GM11168 (cell line): ENCODE data around the gene HOXC9.

Experiments
- in situ Hi-C: fragments of 300-500 bp; cut with MboI; formaldehyde crosslinking; loops from one replicate; pipeline ENCODE4 v1.12.0; 2022; ENCODE audit warnings: low sequenced_read_pairs; ENCODE audit not compliant: unreplicated experiment

The HOXC9 gene

DNA sequence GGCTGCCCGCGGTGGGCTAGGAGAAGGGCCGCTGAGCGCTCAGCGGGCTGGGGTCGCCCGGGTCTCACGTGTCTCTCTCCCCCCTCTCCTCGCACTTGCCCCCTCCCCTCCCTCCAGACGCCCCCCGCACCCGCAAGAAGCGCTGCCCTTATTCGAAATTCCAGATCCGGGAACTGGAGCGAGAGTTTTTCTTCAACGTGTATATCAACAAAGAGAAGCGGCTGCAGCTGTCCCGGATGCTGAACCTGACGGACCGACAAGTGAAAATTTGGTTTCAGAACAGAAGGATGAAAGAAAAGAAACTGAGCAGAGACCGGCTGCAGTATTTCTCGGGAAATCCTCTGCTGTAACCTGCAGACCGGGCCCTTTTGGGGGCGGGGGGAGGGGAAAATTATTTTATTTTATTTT, 24.9 kb upstream of the HOXC9 start:
- in situ Hi-C loops = no loop called here

DNA sequence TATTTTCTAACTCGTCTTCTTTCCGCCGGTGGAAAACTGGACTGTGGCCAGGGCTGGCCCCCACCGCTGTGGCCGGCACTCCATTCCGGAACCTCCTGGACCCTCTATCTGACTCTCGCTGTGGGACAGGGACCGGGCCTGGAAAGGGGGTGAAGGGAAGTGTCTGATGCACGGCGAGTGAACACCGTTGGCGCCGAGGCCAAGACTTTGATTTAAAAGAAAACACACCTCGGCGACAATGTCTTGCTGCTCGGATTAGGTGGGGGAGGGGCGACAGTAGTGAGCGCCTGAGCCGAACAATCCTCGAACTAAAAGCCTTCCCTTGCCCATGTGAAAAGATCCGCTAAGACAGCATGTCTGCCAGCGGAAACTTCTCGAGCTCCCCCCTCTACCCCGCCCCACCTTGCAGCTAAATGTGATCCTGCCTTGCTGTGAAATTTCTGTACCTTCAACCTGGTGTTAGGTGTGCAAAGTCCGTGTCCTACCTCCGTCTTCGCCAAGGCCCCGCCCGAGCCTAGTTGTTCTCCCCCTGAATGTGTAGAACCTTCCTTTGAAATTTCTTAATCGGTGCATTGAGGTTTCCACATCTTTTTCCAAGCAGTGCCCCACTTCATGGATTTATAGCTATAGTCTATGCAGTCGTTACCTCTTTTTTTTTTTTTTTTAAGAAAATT, 24.3 kb upstream of the HOXC9 start:
- in situ Hi-C loops = no loop called here

DNA sequence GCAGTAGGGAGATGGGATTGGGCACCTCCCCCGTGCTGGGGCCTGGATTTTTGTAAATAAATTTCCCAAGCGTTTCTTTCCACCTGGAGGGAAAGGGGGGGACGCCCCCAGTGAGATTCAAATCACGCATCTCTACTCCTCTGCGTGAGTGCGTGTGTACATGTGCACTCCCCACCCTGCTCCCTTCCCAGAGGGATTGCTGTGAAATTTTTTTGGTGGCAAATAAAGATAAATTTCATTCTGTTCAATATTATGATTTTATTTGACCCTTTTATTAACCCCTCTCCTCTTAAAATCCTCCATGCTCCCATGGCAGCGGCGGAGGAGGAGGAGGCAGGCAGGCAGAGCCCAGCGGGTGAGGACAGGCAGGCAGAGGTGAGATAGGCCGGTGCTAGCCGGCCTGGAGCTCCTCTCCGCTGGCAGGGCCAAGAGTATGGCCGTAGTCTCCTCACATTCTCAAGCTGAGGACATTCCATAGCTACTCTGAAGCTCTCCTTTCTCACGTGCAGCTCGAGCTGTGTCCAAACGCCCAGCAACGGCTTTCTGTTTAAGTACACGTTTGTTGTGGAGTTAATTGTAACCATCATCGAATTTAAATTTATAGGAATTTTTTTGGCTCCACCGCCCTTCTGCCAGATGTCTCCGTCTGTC, 23.7 kb upstream of the HOXC9 start:
- in situ Hi-C loops = no loop called here

DNA sequence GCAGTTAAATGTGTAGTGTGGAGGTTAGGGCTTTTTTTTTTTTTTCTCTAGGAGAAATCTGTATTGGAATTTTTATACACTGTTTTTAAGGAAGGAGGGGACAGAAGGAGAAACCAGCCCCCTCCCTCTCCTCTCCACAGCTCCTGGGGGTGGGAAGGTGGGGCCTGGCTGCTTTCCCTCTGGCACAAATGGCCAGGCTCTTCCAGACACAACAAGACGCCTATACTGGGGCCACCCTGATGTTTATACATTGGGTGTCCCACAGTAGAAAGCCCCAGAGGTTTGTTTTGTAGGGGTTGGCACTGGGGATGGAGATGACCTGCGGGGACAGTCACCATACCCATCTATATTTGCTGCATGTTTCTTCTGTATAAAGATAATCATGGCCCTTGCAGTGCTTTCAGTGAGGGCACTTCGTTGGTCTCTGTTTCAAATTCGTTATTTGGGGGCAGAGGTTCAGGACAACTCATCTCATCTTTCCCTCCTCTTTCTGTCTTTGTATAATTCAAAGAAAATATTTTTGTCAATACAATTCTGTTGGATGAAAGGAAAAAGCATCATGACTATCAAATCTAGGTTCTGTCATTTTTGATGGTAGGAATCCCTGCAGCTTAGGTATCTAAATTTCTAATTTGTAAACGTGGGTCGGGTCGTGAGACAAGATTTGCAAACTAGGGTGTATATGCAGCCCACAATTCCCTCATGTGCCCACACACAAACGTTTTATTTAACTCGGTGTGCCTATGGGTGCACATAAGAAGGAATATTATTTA, 23.0 kb upstream of the HOXC9 start:
- in situ Hi-C loops = no loop called here

DNA sequence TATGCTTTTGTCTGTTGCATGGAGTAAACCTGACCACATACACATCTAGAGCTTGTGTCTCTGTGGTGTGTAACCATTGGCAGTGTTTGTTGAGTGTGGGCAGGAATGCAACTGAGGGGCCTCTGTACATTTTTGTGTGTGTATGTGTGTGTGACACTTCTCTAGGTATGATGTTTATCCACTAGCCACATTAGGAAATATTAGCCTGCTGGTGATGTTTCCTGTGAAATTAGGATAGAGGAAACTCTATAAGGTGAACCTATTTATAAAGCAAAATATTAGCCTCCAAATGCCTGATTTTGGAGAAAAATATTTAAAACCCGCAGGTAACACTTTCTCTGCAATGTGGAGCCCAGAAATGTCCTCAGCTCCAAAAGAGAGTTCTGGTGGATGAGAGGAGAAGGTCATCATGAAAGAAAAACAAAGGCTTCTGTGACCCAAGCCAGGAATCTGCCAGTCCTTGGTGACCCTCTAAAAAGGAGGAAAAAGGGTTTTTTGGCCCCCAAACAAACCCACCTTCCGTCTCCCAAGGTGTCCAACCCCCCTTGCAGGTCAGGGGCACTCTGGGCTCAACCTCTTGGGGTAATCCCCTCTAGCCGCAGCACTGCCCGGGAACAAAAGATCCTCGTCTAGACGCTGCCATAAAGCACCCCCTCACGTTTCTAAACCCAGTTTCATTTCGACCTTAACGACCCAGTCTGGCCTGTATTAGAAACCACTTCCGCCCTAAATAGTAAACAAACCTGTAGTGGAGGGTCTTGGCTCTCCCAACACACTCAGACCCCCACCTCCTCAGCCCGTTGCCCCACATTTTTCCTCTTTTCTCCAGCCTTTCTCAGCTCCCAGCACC, 22.1 kb upstream of the HOXC9 start:
- in situ Hi-C loops = no loop called here

DNA sequence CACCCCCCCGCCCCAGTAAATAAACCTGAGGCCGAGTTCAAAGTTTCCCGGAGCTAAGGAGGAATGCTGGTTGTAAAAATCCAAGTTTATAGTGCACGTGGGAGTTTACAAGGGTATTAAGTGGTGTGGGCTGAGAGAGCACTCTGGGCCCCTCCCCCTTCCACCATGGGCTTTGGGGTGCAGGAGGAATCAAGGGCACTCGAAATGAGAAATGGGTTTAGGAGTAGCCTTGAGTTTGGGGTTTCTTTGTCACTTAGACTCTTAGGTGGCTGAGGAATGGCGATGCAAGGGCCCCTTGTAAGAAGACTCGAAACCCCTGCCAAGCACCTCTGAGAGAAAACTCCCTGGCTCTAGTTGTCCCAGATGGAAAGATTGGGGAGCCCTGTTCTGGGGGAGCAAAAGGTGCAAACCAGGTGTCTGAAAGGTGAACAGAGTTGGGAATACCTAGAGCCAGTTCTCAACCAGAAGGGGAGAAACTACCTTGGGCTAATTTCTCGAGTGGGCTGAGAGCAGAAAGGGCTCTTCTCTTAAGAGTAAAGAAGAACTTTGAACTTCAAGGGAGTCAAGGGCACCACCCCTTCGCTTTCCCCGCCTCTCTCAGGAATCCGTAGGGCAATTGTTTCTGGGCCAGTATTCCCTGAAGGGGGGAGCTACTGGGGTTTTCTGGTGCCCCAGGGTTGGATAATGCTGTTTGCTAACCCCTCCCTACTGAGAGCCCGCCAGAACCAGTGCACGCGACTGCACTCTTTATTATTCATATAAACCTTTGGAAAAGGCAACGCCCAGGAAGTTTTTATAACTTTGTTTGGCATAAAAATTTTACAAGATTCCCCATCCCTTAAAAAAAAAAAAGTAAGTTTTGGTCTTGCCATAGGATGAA, 21.2 kb upstream of the HOXC9 start:
- in situ Hi-C loops = no loop called here

DNA sequence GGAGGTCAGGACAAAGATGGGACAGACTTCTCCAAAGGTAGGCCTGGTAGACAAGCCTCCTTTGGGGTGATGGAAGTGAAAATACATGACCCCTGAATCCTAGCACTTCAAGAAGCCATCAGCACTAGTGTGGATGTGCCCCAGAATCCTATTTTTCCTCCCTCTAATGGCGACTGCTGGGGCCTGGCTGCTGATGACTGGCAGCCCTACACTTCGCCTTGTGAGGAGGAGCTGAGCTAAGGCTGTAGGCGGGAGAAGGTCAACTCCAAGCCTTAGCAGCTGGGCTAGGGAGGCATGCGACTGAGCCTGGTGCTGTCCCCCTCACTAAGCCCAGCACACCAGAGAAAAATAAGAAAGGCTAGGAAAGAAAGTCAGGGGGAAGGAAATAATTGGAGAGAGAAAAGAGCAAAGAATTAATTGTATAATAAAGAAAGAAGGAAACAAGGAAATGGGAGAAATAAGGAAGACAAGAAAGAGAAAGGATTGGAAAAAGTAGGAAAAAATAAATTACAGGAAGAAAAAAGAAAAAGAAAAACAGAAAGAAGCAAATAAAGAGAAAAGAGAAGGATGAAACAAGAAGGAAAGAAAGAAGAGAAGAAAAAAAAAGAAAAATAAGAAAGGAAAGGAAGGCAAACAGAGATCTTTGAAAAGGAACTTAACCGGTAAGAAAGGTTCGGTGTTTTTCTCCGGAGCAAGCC, 19.7 kb upstream of the HOXC9 start:
- in situ Hi-C loops = no loop called here

DNA sequence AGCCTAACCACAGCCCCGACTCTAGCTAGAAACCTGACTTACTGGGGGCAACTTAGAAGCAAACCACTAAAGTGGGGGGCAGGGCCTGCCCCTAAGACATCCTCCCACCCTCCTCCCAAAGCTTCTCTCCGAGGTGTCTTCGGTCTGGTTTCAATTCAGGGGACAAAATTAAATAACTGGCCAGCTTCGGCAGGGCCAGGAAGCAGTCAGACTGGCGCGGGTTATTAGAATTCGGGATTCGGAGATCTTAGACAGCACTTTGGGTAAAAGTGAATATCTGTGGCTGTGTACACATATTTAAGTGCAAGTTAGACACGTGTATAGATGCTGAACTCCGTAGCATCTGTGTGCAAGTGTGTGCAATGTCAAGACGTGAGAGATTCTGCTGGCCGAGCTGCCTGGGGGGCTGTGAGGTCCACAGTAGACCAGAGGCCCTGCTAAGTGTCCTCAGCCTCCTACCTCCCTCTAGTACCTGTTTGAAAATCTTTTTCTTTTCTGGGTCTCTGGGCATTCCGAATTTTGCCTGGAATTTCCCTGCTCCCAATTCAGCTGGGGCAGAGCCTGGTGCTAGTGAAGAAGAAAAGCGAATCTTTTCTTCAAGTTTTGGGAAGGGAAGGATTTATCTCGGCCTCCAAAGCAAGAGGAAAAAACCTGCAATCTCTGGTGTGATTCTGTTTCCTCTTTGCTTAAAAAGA, 19.0 kb upstream of the HOXC9 start:
- in situ Hi-C loops = no loop called here

DNA sequence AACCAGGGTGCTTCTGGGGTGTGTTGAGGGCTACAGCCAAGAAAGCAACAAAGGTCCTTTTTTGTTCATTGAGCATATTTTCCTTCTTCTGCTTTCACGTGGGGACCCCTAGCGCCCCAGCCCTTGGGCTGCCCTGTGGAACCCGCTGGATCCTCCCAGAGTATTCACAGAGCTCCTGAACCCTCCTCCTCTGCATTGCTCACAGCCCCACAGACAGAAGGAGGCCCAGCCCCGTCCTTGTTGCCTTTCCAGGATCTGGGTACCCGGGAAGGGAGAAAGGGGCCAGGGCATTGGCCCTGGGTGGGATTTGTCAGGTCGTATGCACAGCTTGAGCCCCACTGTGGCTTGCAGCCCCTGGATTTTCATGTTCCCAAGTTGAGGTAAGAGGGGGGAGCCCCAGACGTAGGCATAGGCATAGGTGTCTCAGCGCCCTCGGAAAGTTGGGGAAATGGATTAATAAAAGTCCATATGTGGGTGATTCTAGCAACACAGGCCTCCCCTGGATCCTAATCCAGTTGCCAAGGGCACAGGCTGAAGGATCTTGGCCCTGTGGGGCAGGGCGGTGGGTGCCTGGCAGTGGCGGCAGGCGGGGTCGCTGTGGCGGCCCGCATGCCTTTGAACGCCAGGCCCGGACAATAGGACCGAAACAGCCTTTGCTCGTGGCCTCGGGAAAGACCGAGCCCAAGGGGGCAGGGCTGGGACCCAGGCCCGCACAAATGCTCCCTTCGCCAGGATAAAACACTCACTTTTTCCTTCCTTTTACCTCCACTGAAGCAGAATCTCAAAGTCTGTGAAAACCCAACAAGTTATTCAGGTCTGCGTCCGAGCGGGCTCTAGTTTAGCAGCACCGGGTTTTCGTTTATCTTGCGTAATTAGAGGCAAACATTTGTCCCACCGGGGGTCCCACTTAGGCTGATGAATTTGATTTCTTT, 18.1 kb upstream of the HOXC9 start:
- in situ Hi-C loops = no loop called here

DNA sequence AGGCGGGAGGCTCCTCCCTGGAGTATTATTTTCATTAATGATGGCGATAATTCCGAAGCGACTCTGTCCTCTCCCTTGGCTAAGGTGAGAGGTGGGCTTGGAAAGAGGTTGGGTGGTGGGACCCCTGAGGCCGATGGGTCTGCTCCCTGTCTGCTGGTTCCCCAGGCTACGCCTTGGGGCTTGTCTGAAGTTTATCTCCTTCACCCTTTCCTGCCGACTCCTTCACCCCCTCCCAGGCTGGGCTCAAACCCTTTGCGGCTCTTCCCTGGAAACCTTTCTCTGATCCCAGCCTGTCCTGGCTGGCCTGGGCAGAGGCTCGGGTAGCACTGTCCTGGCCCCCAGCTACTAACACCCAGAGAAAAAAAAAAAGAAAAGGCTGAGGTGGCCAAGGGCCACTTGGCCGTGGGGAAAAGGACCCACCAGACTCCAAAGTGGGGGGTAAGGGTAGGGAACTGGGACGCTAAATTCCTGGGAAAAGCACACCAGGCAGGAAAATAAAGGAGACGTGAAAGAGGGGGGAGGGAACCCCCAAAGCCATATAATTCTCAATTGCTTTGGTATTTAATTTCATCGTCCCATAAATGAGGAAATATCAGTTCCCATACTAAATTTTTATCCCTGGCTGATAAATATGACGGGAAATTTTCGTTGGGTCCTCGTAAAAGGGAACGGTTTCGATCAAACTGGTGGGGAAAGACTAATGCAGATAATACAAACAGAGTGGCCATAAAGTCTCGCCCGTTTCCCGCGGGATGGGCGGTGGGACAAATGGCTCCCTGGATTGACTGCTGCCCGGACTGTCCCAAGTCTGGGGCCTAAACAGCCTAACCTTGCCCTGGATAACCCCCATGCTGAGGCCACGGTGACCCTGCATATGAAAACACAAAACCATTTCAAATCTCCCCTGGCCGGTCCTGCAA, 17.1 kb upstream of the HOXC9 start:
- in situ Hi-C loops = no loop called here

DNA sequence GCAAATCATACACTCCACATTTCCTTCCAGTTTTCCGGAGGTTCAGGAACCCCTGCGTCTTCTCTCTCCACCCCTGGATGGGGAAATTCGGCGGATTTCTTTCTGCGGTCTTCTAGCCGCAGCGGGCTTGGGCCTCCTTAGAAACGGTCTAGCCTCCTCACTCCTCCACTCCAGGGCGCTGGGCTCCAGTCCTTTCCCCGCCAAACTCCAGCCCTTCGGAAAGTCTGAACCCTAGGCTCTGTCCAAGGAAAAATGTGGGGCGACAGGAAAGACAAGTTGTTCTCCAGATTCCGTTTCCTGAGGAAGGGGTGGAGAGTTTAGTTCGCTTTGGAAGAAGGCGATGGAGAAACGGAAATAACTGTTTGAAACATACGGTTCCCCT, 16.4 kb upstream of the HOXC9 start:
- in situ Hi-C loops = no loop called here

DNA sequence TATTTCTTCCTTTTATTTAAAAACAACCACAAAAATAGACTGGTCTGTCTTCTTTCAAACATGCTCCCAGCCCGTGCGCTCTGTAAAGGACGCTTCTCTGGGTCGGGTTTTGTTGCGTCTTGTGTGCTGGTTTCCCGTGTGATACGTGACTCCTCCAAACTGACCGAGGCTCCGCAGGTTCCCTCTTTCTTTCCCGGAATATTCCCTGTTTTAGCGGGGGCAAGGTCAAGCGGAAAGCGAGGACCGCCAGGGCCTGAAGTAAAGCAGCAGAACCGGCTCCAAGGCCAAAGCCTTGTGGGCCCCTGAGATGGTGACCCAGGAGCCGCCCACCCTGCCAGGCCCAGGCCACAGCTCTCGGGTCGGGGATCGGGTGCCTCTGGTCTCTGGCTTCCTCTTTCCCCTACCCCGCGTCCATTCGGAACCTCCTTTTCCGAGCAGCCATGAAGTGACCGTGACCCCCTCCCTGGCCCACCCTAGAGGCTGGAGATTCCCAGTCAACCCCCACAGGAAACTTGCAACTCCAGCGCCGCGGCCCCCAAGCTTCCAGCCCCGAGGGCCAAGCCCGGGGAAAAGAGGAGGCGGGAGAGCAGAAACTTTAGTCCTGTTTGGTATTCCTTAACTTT, 15.9 kb upstream of the HOXC9 start:
- in situ Hi-C loops = no loop called here

DNA sequence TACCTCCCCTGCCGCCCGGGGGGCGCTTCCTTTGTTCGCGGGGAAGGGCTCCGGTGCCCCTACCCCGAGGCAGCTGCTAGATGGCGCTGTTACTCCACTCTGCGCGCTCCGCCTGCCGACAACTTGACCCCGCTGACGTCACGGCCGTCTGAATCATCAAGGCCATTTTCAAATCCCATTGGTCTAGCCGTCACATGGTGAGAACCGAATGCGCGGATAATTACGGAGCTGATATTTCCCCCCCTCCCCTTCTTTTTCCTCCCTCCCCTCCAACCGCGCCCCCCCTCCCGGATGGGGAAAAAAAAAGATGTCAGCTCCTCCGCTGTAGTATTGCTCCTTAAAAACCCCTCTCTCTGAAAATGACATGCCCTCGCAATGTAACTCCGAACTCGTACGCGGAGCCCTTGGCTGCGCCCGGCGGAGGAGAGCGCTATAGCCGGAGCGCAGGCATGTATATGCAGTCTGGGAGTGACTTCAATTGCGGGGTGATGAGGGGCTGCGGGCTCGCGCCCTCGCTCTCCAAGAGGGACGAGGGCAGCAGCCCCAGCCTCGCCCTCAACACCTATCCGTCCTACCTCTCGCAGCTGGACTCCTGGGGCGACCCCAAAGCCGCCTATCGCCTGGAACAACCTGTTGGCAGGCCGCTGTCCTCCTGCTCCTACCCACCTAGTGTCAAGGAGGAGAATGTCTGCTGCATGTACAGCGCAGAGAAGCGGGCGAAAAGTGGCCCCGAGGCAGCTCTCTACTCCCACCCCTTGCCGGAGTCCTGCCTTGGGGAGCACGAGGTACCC, 14.9 kb upstream of the HOXC9 start, which contains the start of gene HOXC10:
TSS of gene HOXC10 (plus strand) at position 246 of the 791 bp plus-strand sequence. CDS start at position 360, 114 bp downstream.
- in situ Hi-C loops = no loop called here

DNA sequence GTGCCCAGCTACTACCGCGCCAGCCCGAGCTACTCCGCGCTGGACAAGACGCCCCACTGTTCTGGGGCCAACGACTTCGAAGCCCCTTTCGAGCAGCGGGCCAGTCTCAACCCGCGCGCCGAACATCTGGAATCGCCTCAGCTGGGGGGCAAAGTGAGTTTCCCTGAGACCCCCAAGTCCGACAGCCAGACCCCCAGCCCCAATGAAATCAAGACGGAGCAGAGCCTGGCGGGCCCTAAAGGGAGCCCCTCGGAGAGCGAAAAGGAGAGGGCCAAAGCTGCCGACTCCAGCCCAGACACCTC, 14.3 kb upstream of the HOXC9 start:
- in situ Hi-C loops = no loop called here

DNA sequence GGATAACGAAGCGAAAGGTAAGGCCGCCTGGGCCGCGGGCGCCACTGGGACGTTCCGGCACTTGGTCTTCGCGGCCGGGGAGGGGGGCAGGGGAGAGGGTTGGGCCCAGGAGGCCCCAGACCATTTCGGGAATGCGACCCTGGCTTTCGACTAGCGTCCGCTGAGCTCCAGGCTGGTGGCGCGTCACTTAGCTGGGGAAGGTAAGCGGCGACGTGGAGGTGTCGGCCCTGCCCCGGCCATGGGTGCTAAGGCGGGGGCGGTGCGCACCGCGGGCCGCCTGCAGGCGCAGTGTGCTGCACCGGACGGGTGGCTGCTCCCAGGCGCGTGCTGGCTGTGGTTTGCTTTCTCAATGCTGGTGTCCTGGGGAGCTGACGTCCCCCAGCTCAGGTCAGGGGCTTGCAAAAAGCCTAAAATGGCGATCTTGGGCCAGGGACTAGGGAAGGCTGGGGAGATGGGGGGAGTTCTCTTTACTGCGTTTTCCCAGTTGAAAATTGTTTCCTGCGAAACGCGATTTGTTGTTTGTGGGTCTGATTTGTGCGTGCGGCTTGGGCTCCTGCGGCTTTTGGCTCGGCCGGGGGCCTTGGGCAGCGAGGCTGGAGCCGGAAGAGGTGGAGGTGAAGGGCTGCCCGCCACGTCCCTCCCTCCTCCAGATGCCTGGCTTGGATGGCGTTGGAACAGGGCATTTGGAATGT, 13.8 kb upstream of the HOXC9 start:
- in situ Hi-C loops = no loop called here
